ENCODE data around the gene SPC24. TPM values are rescaled to one million over a fixed set of nuclear protein-coding genes. Genes with fewer than 3 reads are reported as not detected.

Gene SPC24
- total RNA-seq, 4 donors from 2014 or later, result 1.4 to 6.6 (median 3.4) TPM

GRCh38 chr19:11136400-11137101 lies 19.0 kb downstream of the SPC24 start:
- Histone ChIP-seq H3K4me1 (peaks cover 39 to 50% (median 48%) of the 10 kb centered on the region in 4 donors), H3K9me3 (no peaks in the 10 kb centered on the region), H3K4me3 (no peak overlapping the region), H3K36me3 (peaks cover 3 to 19% (median 15%) of the 10 kb centered on the region in 4 donors), H3K27ac (replicated peaks in 1 of 4) (peak overlapping the region; percentile 97 to 100 (median 98)), H3K27me3 (no peaks in the 10 kb centered on the region)
- no peak for DNase-seq (ENCODE audit: extremely low spot score)
- intact Hi-C loops (cut with DNase I), result loop anchor here (5.0 to 10.0 kb wide), 2 partner anchors 44 to 202 kb away; no protein-coding TSS in a partner anchor
- TF ChIP-seq CTCF (IDR thresholded peaks at IDR 0.05), result no peak
- no peak for TF ChIP-seq POLR2AphosphoS5 (IDR thresholded peaks at IDR 0.05)
- TF ChIP-seq EP300 (IDR thresholded peaks at IDR 0.05), result no peak
- TF ChIP-seq POLR2A (IDR thresholded peaks at IDR 0.05; ENCODE audit: low read depth), result no peak
- 79% methylated on average over 14 of the region's 14 CpGs for WGBS

- H3K27ac ChIP-seq (replicated peaks in 1 of 4), result peak overlapping the region; percentile 59 to 83 (median 74)
- no peak overlapping the region for H3K4me3 ChIP-seq
- DNase-seq (ENCODE audit: extremely low spot score), result no peak
- WGBS, result 70% methylated on average over 5 of the region's 7 CpGs
- H3K27me3 ChIP-seq, result no peaks in the 10 kb centered on the region
- intact Hi-C loops (cut with DNase I), result loop anchor here (10.0 kb wide), 1 partner anchor 197 kb away; no protein-coding TSS in a partner anchor
- H3K9me3 ChIP-seq, result no peaks in the 10 kb centered on the region
- H3K4me1 ChIP-seq, result peaks cover 8 to 29% (median 19%) of the 10 kb centered on the region in 4 donors
- peaks cover 26 to 69% (median 56%) of the 10 kb centered on the region in 4 donors for H3K36me3 ChIP-seq
- no peak for TF ChIP-seq POLR2A (IDR thresholded peaks at IDR 0.05; ENCODE audit: low read depth)
- TF ChIP-seq CTCF (IDR thresholded peaks at IDR 0.05), result no peak
- no peak for TF ChIP-seq POLR2AphosphoS5 (IDR thresholded peaks at IDR 0.05)
- no peak for TF ChIP-seq EP300 (IDR thresholded peaks at IDR 0.05)
These were observed 24.1 kb downstream of the SPC24 start for GRCh38 chr19:11131471-11131870.

GRCh38 chr19:11130824-11131455 lies 24.6 kb downstream of the SPC24 start:
- peak; percentile 96 for DNase-seq (ENCODE audit: extremely low spot score)
- intact Hi-C loops (cut with DNase I), result loop anchor here (10.0 kb wide), 1 partner anchor 196 kb away; no protein-coding TSS in a partner anchor
- Histone ChIP-seq H3K9me3 (no peaks in the 10 kb centered on the region), H3K27ac (replicated peaks in 1 of 4) (peak overlapping the region; percentile 59 to 83 (median 74)), H3K36me3 (peaks cover 26 to 72% (median 57%) of the 10 kb centered on the region in 4 donors), H3K4me3 (no peak overlapping the region), H3K27me3 (no peaks in the 10 kb centered on the region), H3K4me1 (peaks cover 8 to 34% (median 23%) of the 10 kb centered on the region in 4 donors)
- 62% methylated on average over 13 of the region's 19 CpGs for WGBS
- TF ChIP-seq CTCF (IDR thresholded peaks at IDR 0.05) (peak; percentile 89 to 95 (median 94)), POLR2AphosphoS5 (IDR thresholded peaks at IDR 0.05) (peak; percentile 54 to 74), POLR2A (IDR thresholded peaks at IDR 0.05; ENCODE audit: low read depth) (no peak)

GRCh38 chr19:11127905-11128304 lies 27.7 kb downstream of the SPC24 start:
- Histone ChIP-seq H3K4me3 (no peak overlapping the region), H3K9me3 (no peaks in the 10 kb centered on the region), H3K27me3 (no peaks in the 10 kb centered on the region), H3K36me3 (peaks cover 37 to 95% (median 80%) of the 10 kb centered on the region in 4 donors), H3K27ac (replicated peaks in 1 of 4) (peak overlapping the region in 3 of 4 donors; percentile 7 to 83 (median 9)), H3K4me1 (peaks cover 8 to 36% (median 24%) of the 10 kb centered on the region in 4 donors)
- intact Hi-C loops (cut with DNase I), result loop anchor here (2.0 kb wide), 1 partner anchor 93 kb away; no protein-coding TSS in a partner anchor
- WGBS, result 85% methylated on average over 15 of the region's 15 CpGs
- TF ChIP-seq POLR2AphosphoS5 (IDR thresholded peaks at IDR 0.05) (no peak), EP300 (IDR thresholded peaks at IDR 0.05) (no peak), POLR2A (IDR thresholded peaks at IDR 0.05; ENCODE audit: low read depth) (no peak), CTCF (IDR thresholded peaks at IDR 0.05) (no peak)
- DNase-seq (ENCODE audit: extremely low spot score), result no peak
